SK-N-SH (cell line): Measurements from ENCODE around the gene C1orf210. TPM values are rescaled to one million over a fixed set of nuclear protein-coding genes. Genes with fewer than 3 reads are reported as not detected.

Source experiments
- CTCF ChIA-PET: fragments of 300-600, 350-600 bp; formaldehyde crosslinking; extraction: SDS; loops from one replicate; lab custom pipeline; 2021; lab: Yijun Ruan, JAX
- POLR2A ChIA-PET: fragments of 350-600 bp; sonication (Branson Sonifier 250); formaldehyde crosslinking; extraction: SDS; loops from one replicate; lab custom pipeline; 2020; ENCODE audit warnings: antibody characterized with exemption, inconsistent platforms; lab: Yijun Ruan, JAX
- DNase-seq: peaks from one replicate; pipeline ENCODE4 v3.0.0; 2012
- H2AFZ ChIP-seq: fragments of 200-600 bp; sonication (generic); 2 replicates; pipeline ENCODE4 v1.8.1; 2016; ENCODE audit warnings: antibody characterized with exemption, mild to moderate bottlenecking, low read depth
- H3F3A ChIP-seq: fragments of 200-600 bp; sonication (generic); replicated peaks from 2 replicates; pipeline ENCODE3; 2016; ENCODE audit warnings: antibody characterized with exemption, mild to moderate bottlenecking; ENCODE audit not compliant: insufficient read depth
- H3K27ac ChIP-seq, 2 experiments: fragments of 200-500 bp in 1 of 2; fragments of 200-600 bp in 1 of 2; sonication (Bioruptor generic) in 1 of 2; sonication (generic), shearing (Covaris generic) in 1 of 2; 2 replicates each; pipeline versions ENCODE4 v1.5.1 to v1.6.1; 2014 to 2016; ENCODE audit warnings: low read depth in 2 of 2, inconsistent platforms in 1 of 2, low read length in 1 of 2, mild to moderate bottlenecking in 1 of 2, mixed read lengths in 1 of 2
- H3K27me3 ChIP-seq: fragments of 200-600 bp; sonication (generic), shearing (Covaris generic); 2 replicates; pipeline ENCODE4 v1.6.1; 2016; ENCODE audit warnings: mixed run types; ENCODE audit not compliant: insufficient read depth
- H3K36me3 ChIP-seq, 2 experiments: fragments of 200-500 bp in 1 of 2; fragments of 200-600 bp in 1 of 2; sonication (Bioruptor generic) in 1 of 2; sonication (generic) in 1 of 2; replicated peaks in 1 of 2; 2 replicates each; pipeline versions ENCODE3 to v1.5.1; 2014 to 2016; ENCODE audit warnings: low read length in 1 of 2, mild to moderate bottlenecking in 1 of 2; ENCODE audit not compliant: insufficient read depth in 2 of 2, control insufficient read depth in 1 of 2
- H3K4me1 ChIP-seq, 2 experiments: fragments of 200-500 bp in 1 of 2; fragments of 200-600 bp in 1 of 2; sonication (Bioruptor generic) in 1 of 2; sonication (generic), shearing (Covaris generic) in 1 of 2; 2 replicates each; pipeline versions ENCODE4 v1.5.1 to v1.6.1; 2014 to 2016; ENCODE audit warnings: low read depth in 1 of 2, low read length in 1 of 2, mixed run types in 1 of 2; ENCODE audit not compliant: insufficient read depth in 2 of 2, control insufficient read depth in 1 of 2
- H3K4me2 ChIP-seq: fragments of 200-600 bp; sonication (generic), shearing (Covaris generic); 2 replicates; pipeline ENCODE4 v1.6.1; 2017; ENCODE audit warnings: mixed run types
- H3K4me3 ChIP-seq, 2 experiments: fragments of 200-500 bp in 1 of 2; fragments of 200-600 bp in 1 of 2; sonication (Bioruptor generic) in 1 of 2; sonication (generic), shearing (Covaris generic) in 1 of 2; 2 replicates each; pipeline versions ENCODE4 v1.5.1 to v1.8.1; 2014 to 2016; ENCODE audit warnings: low read depth in 2 of 2, inconsistent platforms in 1 of 2, low read length in 1 of 2, mild to moderate bottlenecking in 1 of 2, mixed read lengths in 1 of 2, moderate library complexity in 1 of 2
- H3K79me2 ChIP-seq: fragments of 200-600 bp; sonication (generic); 2 replicates; pipeline ENCODE4 v1.8.1; 2017; ENCODE audit warnings: mild to moderate bottlenecking; ENCODE audit not compliant: insufficient read depth
- H3K9ac ChIP-seq: fragments of 200-600 bp; sonication (generic); 2 replicates; pipeline ENCODE4 v1.6.1; 2017; ENCODE audit warnings: mixed run types
- H3K9me2 ChIP-seq: fragments of 200-600 bp; sonication (generic); 2 replicates; pipeline ENCODE4 v1.6.1; 2017; ENCODE audit warnings: mixed run types
- H3K9me3 ChIP-seq: fragments of 200-600 bp; sonication (generic); 2 replicates; pipeline ENCODE4 v1.6.1; 2017; ENCODE audit warnings: mixed run types, mild to moderate bottlenecking, moderate library complexity
- H4K20me1 ChIP-seq: fragments of 200-600 bp; sonication (generic); 2 replicates; pipeline ENCODE4 v1.6.1; 2017; ENCODE audit warnings: mild to moderate bottlenecking, mixed run types; ENCODE audit not compliant: insufficient read depth
- CHD2 ChIP-seq: fragments of 150-350 bp; IDR thresholded peaks from 2 replicates; pipeline ENCODE4 v1.6.1; 2018; ENCODE audit warnings: low read length; ENCODE audit not compliant: partially characterized antibody
- CTCF ChIP-seq: fragments of 200-600 bp; sonication (generic); IDR thresholded peaks from 2 replicates; pipeline ENCODE4 v1.6.1; 2017; ENCODE audit warnings: antibody characterized with exemption, mild to moderate bottlenecking, moderate library complexity
- EZH2phosphoT487 ChIP-seq: fragments of 200-600 bp; sonication (generic); IDR thresholded peaks from 2 replicates; pipeline ENCODE4 v1.6.1; 2017; ENCODE audit warnings: low read depth, mixed run types, mild to moderate bottlenecking, antibody characterized with exemption, moderate library complexity, borderline replicate concordance
- FOSL2 ChIP-seq: IDR thresholded peaks from 2 replicates; pipeline ENCODE4 v1.4.0; 2012; ENCODE audit warnings: low read depth, mild to moderate bottlenecking, moderate library complexity, borderline replicate concordance
- FOXJ3 ChIP-seq: sonication (generic); formaldehyde crosslinking; IDR thresholded peaks from 2 replicates; pipeline ENCODE4 v1.5.1; 2020; ENCODE audit warnings: mild to moderate bottlenecking, missing genetic modification reagents
- FOXM1 ChIP-seq: IDR thresholded peaks from 2 replicates; pipeline ENCODE4 v1.4.0; 2012; ENCODE audit warnings: low read depth, mild to moderate bottlenecking
- GABPA ChIP-seq: IDR thresholded peaks from 2 replicates; pipeline ENCODE4 v1.4.0; 2012; ENCODE audit warnings: low read depth, mild to moderate bottlenecking
- GATA2 ChIP-seq: sonication (generic); formaldehyde crosslinking; IDR thresholded peaks from 2 replicates; pipeline ENCODE4 v1.5.0; 2020; ENCODE audit warnings: mild to moderate bottlenecking, missing genetic modification reagents
- JUND ChIP-seq: IDR thresholded peaks from 2 replicates; pipeline ENCODE4 v1.4.0; 2012
- MXI1 ChIP-seq: IDR thresholded peaks from 2 replicates; pipeline ENCODE4 v1.6.1; 2012; ENCODE audit warnings: mild to moderate bottlenecking, low read depth, low read length, improper control_type of control experiment
- NFIC ChIP-seq: IDR thresholded peaks from 2 replicates; pipeline ENCODE4 v1.4.0; 2012; ENCODE audit warnings: borderline replicate concordance
- NRF1 ChIP-seq: IDR thresholded peaks from 2 replicates; pipeline ENCODE4 v1.6.1; 2012; ENCODE audit warnings: low read depth, mild to moderate bottlenecking, low read length
- RCOR1 ChIP-seq: fragments of 150-350 bp; IDR thresholded peaks from 2 replicates; pipeline ENCODE4 v1.6.1; 2017; ENCODE audit warnings: antibody characterized with exemption, low read length
- RFX5 ChIP-seq: IDR thresholded peaks from 2 replicates; pipeline ENCODE4 v1.6.1; 2012; ENCODE audit warnings: mild to moderate bottlenecking, improper control_type of control experiment, low read length
- SIN3A ChIP-seq: IDR thresholded peaks from 2 replicates; pipeline ENCODE4 v1.6.1; 2012; ENCODE audit warnings: low read depth, mild to moderate bottlenecking, low read length, moderate library complexity, borderline replicate concordance
- USF1 ChIP-seq: IDR thresholded peaks from 2 replicates; pipeline ENCODE4 v1.4.0; 2012; ENCODE audit warnings: low read depth, borderline replicate concordance
- ZBTB33 ChIP-seq: IDR thresholded peaks from 2 replicates; pipeline ENCODE4 v1.4.0; 2012; ENCODE audit warnings: low read depth, borderline replicate concordance
- WGBS: methylation state at CpG from one replicate; pipeline ENCODE4 v1.1.6; 2017; ENCODE audit warnings: low lambda C conversion rate; 5-methylcytosine and 5-hydroxymethylcytosine counted together
- polyA plus RNA-seq, 3 experiments: library from polyadenylated mRNA; depleted of rRNA; stranded (reverse); fragments of >200 nt; gene quantifications; 2 replicates each; pipeline ENCODE4 v1.2.3, GENCODE V29; 2012

C1orf210 gene
- polyA plus RNA-seq, 1 of the 3 experiments (the other 2 are of a cell fraction), result not detected

- Histone ChIP-seq H4K20me1 (no peaks in the 10 kb centered on the region), H3K4me1 (no peaks in the 10 kb centered on the region; a peak in 1 of 4 replicates), H3K27ac (no peak overlapping the region), H3K9ac (no peak overlapping the region), H2AFZ (no peak overlapping the region), H3K9me3 (no peaks in the 10 kb centered on the region), H3K4me3 (no peak overlapping the region), H3K9me2 (no peaks in the 10 kb centered on the region), H3K4me2 (no peak overlapping the region), H3K79me2 (no peaks in the 10 kb centered on the region), H3K36me3 (no peaks in the 10 kb centered on the region), H3K27me3 (no peaks in the 10 kb centered on the region), H3F3A (no peaks in the 10 kb centered on the region)
- 66% methylated on average over 27 of the region's 29 CpGs for WGBS
- DNase-seq, result peak; percentile 17
- TF ChIP-seq JUND, result no peak
- POLR2A ChIA-PET, result no interaction called here
- CTCF ChIA-PET, result interaction anchor here (1.2 kb wide), 1 partner anchor 44 kb away, joined by 4 read pairs; no protein-coding TSS in a partner anchor
These were observed 14.8 kb downstream of the C1orf210 start for GRCh38 chr1:43270421-43271095.

- Histone ChIP-seq H3K9ac (no peak within 1 kb of the TSS), H3K9me2 (no peaks in the 10 kb centered on the region), H3K4me3 (no peak within 1 kb of the TSS), H3K4me1 (no peaks in the 10 kb centered on the region; a peak in 1 of 4 replicates), H2AFZ (no peak within 1 kb of the TSS), H3K9me3 (no peaks in the 10 kb centered on the region), H4K20me1 (no peaks in the 10 kb centered on the region), H3K79me2 (no peaks in the 10 kb centered on the region), H3K36me3 (no peaks in the 10 kb centered on the region), H3K4me2 (no peak within 1 kb of the TSS), H3K27me3 (no peaks in the 10 kb centered on the region), H3F3A (no peaks in the 10 kb centered on the region), H3K27ac (no peak within 1 kb of the TSS)
- POLR2A ChIA-PET, result no interaction called here
- DNase-seq, result peak; percentile 8
- CTCF ChIA-PET, result interaction anchor here (0.6 to 1.2 kb wide), 2 partner anchors 28 to 43 kb away, joined by 3 to 4 read pairs; no protein-coding TSS in a partner anchor
- TF ChIP-seq EZH2phosphoT487, result no peak
- no peak for TF ChIP-seq FOSL2
- no peak for TF ChIP-seq MXI1
- no peak for TF ChIP-seq NFIC
- TF ChIP-seq FOXM1, result no peak
- TF ChIP-seq NRF1, result no peak
- TF ChIP-seq JUND, result no peak
- TF ChIP-seq CTCF, result no peak
- no peak for TF ChIP-seq RCOR1
- TF ChIP-seq ZBTB33, result no peak
- TF ChIP-seq GABPA, result no peak
- no peak for TF ChIP-seq USF1
- TF ChIP-seq RFX5, result no peak
- no peak for TF ChIP-seq GATA2 (CRISPR knock-in tag)
- TF ChIP-seq SIN3A, result no peak
- TF ChIP-seq CHD2, result no peak
- TF ChIP-seq FOXJ3 (CRISPR knock-in tag), result no peak
- WGBS, result 72% methylated on average over 7 of the region's 7 CpGs
These were observed 15.6 kb downstream of the C1orf210 start, which contains the start of gene TMEM125 for GRCh38 chr1:43269627-43270375. Gene TMEM125, plus strand, starts transcription at chr1:43269983. Its CDS starts 2,740 bp downstream, at chr1:43272723.
